ENCODE data around the gene NEK8.

- no peak for TF ChIP-seq POLR2A (IDR thresholded peaks at IDR 0.05)
- TF ChIP-seq, protein P1, sequence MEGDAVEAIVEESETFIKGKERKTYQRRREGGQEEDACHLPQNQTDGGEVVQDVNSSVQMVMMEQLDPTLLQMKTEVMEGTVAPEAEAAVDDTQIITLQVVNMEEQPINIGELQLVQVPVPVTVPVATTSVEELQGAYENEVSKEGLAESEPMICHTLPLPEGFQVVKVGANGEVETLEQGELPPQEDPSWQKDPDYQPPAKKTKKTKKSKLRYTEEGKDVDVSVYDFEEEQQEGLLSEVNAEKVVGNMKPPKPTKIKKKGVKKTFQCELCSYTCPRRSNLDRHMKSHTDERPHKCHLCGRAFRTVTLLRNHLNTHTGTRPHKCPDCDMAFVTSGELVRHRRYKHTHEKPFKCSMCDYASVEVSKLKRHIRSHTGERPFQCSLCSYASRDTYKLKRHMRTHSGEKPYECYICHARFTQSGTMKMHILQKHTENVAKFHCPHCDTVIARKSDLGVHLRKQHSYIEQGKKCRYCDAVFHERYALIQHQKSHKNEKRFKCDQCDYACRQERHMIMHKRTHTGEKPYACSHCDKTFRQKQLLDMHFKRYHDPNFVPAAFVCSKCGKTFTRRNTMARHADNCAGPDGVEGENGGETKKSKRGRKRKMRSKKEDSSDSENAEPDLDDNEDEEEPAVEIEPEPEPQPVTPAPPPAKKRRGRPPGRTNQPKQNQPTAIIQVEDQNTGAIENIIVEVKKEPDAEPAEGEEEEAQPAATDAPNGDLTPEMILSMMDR (IDR thresholded peaks at IDR 0.05), result no peak
These were observed 26.9 kb downstream of the NEK8 start for GRCh38 chr17:28755486-28755885.

All from lower leg skin (tissue), 3 donors.